HCT116 (cell line): ENCODE results near the gene SDE2.

Source experiments
- CEBPB ChIP-seq: IDR thresholded peaks from 2 replicates; pipeline ENCODE4 v1.6.1; 2012; ENCODE audit warnings: low read depth
- CTCF ChIP-seq, 3 experiments: fragments of 200-600 bp in 1 of 3; sonication (generic) in 1 of 3; IDR thresholded peaks in 2 of 3; conservative IDR thresholded peaks in 1 of 3; 2 replicates each; pipeline ENCODE4 v1.5.1; 2012 to 2017; ENCODE audit warnings: low read depth in 2 of 3, low read length in 2 of 3, antibody characterized with exemption in 1 of 3, borderline replicate concordance in 1 of 3, control low read depth in 1 of 3, mild to moderate bottlenecking in 1 of 3, mixed read lengths in 1 of 3, mixed run types in 1 of 3, moderate library complexity in 1 of 3; ENCODE audit not compliant: insufficient read depth in 1 of 3
- EZH2 ChIP-seq: fragments of 200-600 bp; sonication (generic); IDR thresholded peaks from 2 replicates; pipeline ENCODE4 v1.6.1; 2017; ENCODE audit warnings: antibody characterized with exemption, mixed run types
- MAX ChIP-seq: IDR thresholded peaks from 2 replicates; pipeline ENCODE4 v1.6.1; 2012
- POLR2A ChIP-seq: IDR thresholded peaks from 2 replicates; pipeline ENCODE4 v1.7.0; 2011; ENCODE audit warnings: borderline replicate concordance; ENCODE audit not compliant: insufficient read depth, insufficient read length; ENCODE audit errors: extremely low read depth
- RAD21 ChIP-seq: IDR thresholded peaks from 2 replicates; pipeline ENCODE4 v1.6.1; 2012; ENCODE audit warnings: low read depth, mild to moderate bottlenecking
- ZBTB33 ChIP-seq: IDR thresholded peaks from 2 replicates; pipeline ENCODE4 v1.6.1; 2011; ENCODE audit warnings: mild to moderate bottlenecking, low read length, moderate library complexity; ENCODE audit not compliant: insufficient replicate concordance; ENCODE audit errors: extremely low read depth

- TF ChIP-seq ZBTB33 (no peak), MAX (no peak), EZH2 (no peak), CTCF (IDR thresholded peaks at IDR 0.05 in 2 of 3, conservative IDR thresholded peaks at IDR 0.05 in 1 of 3; ENCODE audit: borderline replicate concordance in 1 of 3, insufficient read depth in 1 of 3, low read depth in 2 of 3, low read length in 2 of 3) (no peak), CEBPB (no peak), POLR2A (no peak), RAD21 (no peak)
Measured at GRCh38 chr1:225946803-225947202, 52.3 kb downstream of the SDE2 start.
